Epithelial cell of proximal tubule (primary cell): ENCODE data around the gene RPGRIP1. TPM values are rescaled to one million over a fixed set of nuclear protein-coding genes. Genes with fewer than 3 reads are reported as not detected.

Source experiments
- DNase-seq: peaks from one replicate; pipeline ENCODE4 v3.0.0-alpha.2; 2011; ENCODE audit warnings: low read depth
- H3K4me3 ChIP-seq: 2 replicates; pipeline ENCODE4 v1.5.1; 2011; ENCODE audit warnings: low read depth, mild to moderate bottlenecking, low read length
- CTCF ChIP-seq: conservative IDR thresholded peaks from 2 replicates; pipeline ENCODE4 v1.5.1; 2012; ENCODE audit warnings: low read depth, mild to moderate bottlenecking, low read length
- total RNA-seq: library from RNA; depleted of rRNA; stranded (reverse); fragments of >200 nt; gene quantifications from 2 replicates; pipeline ENCODE4 v1.2.3, GENCODE V29; 2015

Gene RPGRIP1
- total RNA-seq, 1 donor from 2014 or later: not detected

DNA sequence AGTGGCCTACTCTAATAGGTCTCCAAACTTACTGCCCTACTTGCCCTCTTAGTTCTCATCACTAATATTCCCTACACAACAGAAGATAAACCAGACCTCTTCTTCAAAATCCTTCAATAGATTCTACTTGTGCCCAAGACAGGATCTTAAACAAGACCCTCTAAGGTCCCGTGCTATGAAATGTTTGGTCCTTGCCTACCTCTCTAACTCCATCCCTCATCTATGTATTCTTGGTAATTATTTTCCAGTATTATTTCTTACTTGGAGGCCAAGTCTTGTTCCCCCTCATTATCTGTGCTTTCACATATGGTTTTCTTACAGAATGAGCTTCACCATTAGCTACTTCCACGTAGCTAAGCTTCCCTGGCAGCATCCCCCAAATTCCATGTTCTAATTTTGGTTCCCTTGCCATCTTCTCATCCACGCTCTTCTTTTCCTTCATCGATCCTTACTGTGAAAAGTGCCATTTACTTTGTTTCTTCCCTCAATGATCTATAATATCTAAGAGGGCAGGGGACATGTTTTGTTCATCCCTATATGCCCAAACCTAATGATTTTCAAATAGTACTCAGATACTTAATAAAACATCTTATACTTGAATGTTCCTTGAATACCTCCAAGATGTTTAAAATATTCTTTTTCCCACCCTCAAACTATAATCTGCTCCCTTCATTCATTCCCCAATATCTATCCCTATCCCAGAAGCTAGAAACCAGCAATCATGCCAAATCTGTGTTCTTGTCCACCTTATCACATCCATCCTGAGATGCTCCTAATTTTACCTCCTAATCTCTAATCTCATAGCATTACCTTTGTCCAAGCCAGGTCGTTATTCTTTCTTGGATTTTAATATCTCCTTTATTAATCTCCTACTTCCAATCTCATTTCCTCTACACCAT is 20.7 kb upstream of the RPGRIP1 start:
- DNase-seq: no peak
- no peak overlapping the region for H3K4me3 ChIP-seq
- no peak for TF ChIP-seq CTCF

DNA sequence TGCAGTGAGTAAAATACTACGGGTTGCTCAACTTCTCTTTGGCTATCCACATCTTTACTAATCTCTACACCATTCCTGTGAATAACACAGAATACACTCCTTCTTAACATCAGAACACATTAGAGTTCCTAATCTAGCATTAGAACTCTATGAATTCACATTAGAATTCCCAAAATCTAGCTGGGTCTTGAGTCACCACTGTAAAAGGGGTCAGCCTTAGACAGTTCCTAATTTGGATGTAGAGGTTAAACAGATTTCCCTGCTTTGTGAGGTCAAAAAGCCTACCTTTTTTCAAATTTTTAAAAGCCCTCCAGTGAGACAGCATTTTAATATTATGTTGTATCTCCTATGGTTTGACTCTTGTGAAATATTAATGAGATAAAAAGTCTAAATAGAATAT is 18.1 kb upstream of the RPGRIP1 start:
- H3K4me3 ChIP-seq: no peak overlapping the region
- TF ChIP-seq CTCF: no peak
- no peak for DNase-seq

DNA sequence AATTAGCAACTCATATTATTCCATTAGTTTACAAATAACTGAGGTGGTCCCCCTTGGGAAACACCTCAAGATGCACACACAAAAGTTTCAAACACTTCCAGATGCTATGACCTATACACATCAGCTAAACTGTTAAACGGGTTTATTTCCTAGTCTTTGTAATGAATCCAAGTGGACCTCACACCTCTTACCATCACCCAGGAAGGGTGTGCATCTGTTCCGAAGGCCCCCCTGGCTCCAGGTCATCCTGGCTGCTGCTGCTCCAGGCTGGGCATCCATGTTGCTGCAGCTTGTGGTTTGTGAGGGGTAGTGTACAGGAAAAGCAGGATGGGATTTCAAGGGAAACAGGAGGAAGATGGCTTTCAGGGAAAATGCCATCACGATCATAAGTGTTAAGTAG is 17.5 kb upstream of the RPGRIP1 start:
- no peak overlapping the region for H3K4me3 ChIP-seq
- no peak for DNase-seq
- TF ChIP-seq CTCF: no peak

GRCh38 chr14:21263284-21264024 is 16.4 kb upstream of the RPGRIP1 start:
- TF ChIP-seq CTCF: no peak
- peak overlapping the region; percentile 15 for H3K4me3 ChIP-seq
- no peak for DNase-seq

- no peak for TF ChIP-seq CTCF
- H3K4me3 ChIP-seq: peak overlapping the region; percentile 15
- peak; percentile 64 for DNase-seq
Measured at GRCh38 chr14:21264025-21264801, 15.7 kb upstream of the RPGRIP1 start.

DNA sequence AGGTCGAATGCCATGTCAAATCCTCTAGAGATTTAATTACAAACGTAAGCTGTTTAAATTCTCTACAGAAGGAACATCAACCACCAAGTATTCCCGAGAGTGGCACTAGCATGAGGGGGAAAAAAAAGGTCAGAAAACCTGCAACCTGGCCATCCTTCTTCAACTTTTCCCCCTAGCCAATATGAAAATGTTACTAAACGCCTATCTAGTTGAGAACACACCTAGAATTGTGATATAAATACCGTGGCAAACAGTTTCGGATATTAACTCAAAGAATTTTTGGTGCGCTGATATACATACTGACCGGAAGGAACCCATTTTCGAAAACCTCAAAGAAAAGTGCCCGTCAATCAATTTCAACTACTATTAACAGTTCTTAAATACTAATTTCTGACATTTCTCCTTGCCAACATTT is 12.4 kb upstream of the RPGRIP1 start:
- TF ChIP-seq CTCF: no peak
- no peak for DNase-seq
- H3K4me3 ChIP-seq: peak overlapping the region; percentile 84
